GM19468 (cell line): Measurements from ENCODE around the gene FGF12.

ENCODE experiments used
- ATAC-seq: cut with Tn5 transposase; IDR thresholded peaks from one replicate; pipeline ENCODE4 v1.9.1; 2021; ENCODE audit warnings: mild to moderate bottlenecking, moderate library complexity, moderate number of reproducible peaks; ENCODE audit not compliant: unreplicated experiment; ENCODE audit errors: extremely low read depth

FGF12 gene

DNA sequence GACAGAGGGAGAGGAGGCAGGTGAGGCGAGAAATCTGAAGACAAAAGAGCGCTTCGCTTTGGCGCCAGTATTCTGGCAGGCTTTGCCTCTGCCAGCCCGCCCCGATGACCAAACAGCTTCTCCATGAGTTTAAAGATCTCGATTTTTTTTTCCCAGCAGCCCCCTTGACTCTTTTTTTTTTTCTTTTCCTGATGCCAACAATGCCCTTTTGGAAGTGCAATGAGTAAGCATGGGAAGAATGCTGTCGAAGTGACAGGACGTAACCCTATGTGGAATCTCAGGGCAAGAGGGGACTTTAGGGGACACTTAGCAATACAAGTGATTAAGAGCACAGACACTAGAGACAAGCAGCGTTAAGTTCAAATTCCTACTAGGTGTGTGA lies 211.7 kb downstream of the FGF12 start:
- no peak for ATAC-seq

DNA sequence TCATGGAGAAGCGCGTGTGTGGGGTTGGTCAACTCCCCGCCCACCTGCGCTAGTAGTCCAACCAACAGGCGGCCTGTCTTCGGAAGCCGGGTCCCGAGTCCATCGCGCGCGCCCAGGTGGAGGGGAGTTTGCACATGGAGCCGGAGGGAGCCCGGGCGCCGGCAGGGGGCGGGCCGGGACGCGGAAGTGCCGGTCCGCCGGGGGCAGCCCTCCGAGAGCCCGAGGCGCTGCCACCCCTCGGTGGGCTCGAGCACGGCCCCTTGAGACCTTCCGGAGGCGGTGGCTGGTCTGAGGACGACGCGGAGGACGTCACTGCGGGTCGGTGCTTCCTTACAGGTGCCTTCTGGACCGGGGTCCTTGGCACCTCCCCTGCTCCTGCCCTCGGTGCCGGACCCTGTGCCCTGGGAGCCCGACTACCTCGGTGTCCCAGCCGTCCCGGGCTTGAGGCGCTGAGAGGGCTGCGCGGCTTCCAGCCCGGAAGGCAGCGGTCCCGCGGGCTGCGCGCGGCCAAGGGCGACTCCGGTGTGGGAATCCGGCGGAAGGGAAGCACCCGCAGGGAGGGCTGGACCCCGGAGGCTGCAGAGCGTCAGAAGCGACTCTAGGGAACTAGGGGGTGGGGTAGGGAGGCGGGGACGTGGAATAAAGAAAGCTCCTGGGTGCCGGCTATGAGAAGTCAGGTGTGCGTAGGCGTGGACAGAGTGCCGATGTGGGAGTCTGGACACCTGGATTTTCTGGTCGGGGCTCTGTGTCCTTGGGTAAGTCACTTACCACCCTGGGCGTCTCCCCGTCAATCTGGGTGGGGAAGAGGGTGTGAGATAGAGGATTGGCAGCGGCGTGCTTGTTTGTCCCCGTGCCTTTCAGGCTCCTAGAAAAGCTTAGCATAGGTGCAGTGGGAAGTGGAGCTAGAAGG lies 212.3 kb downstream of the FGF12 start:
- no peak for ATAC-seq

DNA sequence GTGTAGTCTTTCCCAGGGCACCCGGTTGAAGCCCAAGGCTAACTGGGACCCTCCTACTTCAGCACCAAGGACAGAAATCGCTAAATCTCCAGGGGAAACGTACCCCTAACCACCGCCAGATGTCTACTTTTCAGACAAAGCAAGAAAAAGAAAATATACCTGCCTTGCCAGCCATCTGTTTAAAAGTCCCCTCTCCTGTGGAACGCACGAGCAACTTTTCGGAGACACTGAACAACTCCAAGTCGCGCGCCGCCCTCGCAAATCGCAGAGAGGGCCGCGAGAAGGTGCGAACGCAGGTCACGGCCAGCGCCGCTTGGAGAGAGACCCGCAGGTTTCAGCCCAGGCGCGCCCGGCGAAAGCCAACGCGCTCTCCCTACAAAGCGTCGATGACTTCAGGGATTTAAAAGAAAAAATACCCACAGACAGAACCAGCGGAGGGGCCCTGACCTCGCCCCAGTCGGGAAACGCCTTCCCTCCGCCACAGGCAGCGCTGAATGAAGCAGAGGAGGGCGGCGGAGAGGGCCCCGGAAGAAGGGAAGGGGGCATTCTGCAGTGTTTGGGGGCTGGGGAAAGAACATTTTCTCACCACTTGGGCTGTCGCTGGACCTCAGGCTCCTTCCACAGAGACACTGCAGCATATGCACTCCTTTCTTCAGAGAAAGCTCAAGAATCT lies 213.1 kb downstream of the FGF12 start:
- ATAC-seq = no peak

DNA sequence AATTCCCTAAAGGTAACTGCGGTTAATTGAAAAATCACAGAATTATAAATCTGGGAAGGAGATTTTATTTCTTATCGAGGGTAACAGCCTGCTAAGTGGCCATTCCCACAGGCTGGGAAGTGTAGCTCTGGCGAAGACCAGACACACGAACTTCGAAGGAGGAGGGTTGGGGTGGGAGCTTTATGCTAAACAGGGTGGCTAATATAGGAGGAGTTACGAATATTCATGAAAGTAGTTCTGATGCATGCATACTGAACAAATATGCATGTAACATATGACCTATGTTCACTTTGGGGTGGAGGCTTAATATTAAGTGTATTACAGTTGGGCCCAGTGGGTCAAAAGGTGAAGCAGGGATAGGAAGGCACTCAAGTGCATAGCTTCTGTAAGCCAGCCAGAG lies 221.6 kb downstream of the FGF12 start:
- ATAC-seq = no peak

DNA sequence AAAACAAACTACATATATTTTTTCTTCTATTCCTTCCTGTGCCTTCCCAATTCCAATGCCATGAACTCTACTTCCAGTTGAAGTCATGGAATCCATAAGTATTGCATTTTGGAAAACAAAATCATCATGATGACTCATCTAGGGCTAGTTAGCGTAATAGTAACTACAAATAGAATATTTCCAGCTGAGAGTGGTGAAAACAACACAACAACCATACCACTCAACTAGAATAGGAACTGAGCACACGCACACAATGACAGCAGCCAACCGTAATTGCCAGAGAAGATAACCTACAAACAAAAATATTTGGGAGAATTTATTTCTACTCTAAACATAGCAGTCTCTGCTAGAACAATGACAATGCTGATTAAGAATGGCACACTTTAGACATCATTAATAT lies 225.9 kb downstream of the FGF12 start:
- ATAC-seq = no peak

DNA sequence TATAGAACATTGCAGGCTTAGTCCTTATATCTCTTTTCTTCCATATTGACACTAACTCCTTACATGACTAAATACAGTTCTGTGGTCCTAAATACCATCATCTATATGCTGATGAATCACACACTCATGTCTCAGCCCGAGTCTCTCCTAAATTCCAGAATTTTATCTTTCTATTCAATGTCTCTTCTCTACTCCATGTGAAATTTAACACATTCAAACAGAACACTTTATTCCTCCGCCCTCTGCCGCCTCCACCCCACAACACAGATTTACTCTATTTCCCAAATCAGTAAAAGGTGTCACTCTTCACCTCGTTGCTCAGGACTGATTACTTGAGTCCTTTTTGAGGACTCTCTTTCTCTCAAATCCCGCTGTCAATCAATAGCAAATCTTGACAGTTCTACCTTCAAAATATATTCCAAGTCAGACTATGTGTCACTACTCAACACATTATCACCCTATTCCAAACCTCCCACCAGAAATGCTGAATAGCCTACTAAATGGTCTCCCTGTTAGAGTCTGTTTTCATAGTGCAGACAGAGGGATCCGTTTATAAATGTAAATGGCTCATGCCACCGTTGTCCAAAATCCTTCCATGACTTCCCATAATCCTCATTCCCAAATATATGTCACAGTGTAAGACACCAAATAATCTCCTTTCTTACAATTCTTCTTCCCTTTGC lies 230.3 kb downstream of the FGF12 start:
- ATAC-seq = no peak

DNA sequence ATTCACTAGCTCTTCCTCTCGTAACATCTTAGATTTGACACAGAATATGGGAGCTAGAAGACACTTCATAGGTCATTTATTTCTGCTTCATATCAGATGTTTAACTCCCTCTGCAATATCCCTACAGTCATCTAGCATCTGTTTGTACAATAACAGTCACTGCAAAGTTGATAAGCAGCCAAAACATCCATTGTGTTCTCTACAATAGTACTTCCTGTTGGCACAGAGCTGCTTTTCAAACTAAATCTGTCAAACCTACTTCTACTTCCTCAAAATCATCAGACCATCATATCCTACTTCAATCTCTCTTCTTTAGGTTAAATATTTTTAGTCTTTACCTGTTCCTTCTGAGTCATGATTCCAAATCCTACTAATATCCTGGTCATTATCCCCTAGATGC lies 233.2 kb downstream of the FGF12 start:
- ATAC-seq = peak; percentile 80

DNA sequence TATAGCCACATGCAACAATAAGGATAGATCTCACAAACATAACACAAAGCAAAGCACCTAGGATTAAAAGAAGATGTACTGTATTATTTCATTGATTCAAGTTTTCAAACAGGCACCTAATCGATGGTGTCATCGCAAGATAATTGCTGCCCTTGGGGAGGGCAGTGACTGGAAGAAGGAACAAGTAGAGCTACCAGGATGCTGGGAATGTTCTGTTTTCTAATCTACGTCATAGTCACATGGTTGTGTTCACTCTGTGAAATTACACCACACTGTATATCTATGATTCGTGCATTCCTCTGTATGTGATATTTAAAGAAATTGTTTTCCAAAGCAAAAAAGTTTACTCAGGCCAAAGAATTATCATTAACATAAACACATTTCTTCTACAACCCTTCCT lies 236.6 kb downstream of the FGF12 start:
- no peak for ATAC-seq

DNA sequence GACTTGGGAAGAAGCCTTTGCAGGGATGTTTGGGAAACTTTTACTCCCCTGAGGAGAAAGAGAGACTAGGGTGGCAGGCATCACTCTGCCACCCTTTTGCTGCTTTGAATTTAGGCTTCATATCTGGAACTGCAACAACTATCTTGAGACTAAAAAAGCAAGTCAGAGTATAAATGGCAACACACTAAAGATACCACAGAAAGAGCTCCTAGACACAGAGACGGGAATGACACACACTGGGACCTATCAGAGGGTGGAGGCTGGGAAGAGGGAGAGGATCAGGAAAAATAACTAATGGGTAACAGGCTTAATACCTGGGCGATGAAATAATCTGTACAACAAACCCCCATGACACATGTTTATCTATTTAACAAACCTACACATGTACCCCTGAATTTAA lies 237.8 kb downstream of the FGF12 start:
- ATAC-seq = no peak

DNA sequence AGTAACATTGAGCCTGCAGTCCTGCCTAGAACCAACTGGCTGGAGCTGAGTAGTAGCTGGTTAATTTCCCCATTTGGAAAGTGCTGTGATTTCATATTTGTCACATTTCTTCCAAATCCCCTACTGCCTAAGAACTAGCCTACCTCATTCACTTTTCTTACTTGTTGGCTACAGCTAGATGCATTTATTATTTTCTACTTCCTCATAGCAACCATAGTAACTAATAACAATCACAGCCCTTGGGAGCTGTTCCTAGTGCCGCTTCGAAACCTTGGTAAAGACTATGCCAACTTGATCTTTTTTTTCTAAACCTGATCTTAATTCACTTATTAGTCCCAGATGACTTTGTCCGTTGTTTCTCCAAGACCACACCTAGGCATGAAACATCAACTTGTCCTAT lies 240.3 kb downstream of the FGF12 start:
- ATAC-seq = no peak

DNA sequence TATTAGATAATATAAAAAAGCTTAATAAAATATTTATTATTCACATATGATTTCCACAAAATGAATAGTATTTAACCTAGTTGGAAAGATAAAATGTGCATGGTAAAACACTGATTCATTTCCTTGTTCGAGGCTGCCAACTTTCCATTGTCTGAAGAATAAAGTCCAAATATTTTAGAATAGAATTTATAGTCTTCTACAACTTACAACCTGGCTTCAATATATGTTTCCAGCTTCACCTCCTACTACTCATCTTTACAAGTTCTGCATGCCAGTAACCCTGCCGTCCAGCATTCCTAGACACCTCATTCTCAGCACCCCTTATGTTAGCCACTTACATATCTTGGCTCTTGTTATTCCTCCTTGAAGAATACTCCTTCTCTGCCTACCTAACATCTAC lies 244.5 kb downstream of the FGF12 start:
- no peak for ATAC-seq

DNA sequence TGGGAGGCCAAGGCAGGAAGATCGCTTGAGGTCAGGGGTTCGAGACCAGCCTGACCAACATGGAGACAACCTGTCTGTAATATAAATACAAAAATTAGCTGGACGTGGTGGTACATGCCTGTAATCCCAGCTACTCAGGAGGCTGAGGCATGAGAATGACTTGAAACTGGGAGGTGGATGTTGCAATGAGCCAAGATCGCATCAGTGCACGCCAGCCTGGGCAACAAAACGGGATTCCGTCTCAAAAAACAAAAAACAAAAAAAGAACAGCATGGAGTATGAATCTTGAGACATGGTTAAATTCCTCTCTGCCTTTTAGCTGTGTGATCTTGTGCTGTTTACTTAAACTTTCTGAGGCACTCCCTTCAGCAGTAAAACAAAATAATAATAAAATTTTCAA lies 244.9 kb downstream of the FGF12 start:
- ATAC-seq = no peak

DNA sequence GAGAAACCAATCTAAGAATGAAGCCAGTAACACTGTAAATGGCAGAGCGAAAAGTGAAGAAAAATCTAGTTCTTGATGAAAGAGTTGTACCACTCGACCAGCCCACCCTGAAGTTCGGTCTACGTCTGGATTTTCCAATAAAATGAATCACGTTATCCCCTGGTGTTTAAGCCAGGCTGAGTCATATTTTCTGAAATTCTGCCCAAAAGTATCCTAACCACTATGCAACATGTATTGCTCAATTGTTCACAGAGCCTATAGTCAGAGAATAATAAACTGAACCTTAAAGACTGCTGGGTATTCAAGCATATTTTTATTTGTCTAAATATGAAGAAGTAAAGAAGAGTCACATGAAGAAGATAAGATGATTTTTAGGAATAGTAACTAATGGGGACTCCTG lies 245.7 kb downstream of the FGF12 start:
- no peak for ATAC-seq

DNA sequence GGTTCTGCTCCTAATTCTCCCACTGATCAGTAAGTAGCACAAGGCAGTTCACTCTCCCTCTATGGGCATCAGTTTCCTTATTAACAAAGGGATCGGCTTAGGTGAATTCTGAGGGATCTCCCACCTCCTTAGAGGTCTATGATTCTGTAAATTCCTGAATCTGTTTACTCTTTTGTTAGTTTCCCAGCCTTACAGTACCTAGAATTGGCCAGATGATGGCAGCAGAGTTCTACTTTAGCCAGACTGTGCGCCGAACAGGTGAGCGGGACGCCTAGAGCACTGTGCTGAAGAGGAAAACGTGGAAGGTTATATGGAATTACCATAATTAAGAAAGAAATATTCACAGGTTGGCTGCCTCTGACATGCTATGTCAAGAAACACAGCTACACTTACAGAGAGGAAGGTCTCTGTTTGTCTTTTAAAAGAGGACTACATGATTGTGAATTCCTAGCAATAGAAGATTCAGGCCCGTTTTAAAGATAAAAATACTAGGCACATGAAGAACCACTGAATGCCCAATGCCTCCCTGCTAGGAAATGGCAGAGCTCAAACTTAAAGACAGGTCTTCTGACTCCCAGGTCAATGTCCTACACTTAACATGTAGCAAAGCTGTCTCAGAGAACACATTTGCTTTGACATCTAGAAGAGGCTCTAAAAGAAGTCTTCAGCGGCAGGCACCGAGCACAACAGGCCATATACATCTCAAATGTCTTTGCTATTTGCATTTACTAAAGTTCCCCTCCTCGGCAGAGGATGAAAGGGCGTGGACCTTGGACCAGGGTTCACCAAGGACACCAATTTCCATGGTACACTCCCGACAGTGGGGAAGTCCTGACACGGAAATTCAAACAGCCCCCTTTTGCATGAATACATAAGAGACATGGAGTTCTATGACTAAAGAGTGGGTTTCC lies 259.9 kb downstream of the FGF12 start:
- ATAC-seq = peak; percentile 74

DNA sequence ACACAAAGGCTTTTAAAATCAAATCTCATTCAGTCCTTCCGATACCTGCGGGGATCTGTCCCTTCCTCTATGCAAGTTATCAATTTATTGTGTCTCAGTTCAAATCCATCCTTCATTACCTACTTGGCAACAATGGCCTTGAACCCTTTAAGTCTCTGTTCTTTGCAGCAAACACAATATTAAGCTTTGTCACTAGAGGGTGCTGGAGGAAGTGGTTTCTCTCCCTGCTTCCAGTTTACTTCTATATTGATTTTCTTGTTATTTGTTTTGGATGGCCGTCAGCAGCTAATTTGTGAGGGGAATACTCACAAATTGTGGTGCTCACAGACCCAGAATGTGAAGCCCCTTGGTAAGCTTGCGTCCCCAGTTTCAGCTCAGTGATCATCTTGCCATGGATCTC lies 278.3 kb downstream of the FGF12 start:
- ATAC-seq = no peak

DNA sequence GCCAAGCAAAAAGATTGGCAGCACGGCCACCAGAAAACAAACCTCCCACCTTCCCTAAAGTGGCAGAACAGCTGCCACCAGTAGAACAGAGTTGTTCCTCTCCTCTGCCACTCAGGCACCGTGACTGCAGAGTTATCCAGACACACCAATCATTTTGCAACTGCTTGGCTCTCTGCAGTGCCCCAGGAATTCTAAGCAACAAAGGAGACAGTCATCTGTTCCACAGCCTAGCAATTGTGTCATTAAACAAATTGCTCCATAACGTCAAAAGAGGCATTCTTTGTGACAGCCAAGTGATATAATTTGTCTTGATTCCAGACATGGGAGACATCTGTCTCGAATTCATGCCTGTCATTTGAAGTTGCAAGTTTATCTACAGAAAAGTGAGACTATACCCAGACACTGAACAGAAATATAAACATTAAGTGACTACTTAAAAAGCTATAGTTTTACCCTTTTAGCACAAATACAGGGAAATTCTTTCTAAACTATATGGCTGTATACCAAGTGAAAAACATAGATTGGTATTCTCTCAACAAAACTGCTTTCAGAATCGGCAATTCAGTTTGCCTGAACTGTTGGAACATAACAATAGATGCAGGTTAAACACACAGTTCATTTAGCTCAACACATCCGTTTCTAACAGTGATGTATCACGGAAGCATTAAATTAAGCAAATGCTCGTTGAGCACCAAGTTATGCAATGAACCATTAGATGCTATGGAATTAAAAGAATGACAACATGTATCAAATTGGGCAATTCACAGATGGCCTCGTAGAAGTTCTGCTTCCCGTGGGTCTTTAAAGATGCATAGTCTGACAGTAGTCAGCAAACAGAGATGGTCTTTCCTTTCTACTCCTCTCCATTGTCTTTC lies 281.3 kb downstream of the FGF12 start:
- ATAC-seq = no peak

DNA sequence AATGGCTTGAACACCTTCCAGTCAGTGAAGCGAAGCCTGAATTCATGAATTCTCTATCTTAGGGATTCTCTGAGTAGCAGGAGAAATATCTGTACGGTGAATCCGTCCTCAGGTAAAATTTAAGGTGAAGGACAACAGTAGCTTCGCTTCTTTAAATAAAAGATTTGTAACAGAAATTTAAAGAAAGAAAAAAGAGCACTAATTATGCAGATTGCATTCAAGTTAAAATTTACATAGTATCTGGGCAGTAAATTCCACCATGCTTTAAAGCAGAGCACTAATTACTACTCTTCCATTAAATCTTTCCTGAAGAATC lies 282.6 kb downstream of the FGF12 start:
- no peak for ATAC-seq

DNA sequence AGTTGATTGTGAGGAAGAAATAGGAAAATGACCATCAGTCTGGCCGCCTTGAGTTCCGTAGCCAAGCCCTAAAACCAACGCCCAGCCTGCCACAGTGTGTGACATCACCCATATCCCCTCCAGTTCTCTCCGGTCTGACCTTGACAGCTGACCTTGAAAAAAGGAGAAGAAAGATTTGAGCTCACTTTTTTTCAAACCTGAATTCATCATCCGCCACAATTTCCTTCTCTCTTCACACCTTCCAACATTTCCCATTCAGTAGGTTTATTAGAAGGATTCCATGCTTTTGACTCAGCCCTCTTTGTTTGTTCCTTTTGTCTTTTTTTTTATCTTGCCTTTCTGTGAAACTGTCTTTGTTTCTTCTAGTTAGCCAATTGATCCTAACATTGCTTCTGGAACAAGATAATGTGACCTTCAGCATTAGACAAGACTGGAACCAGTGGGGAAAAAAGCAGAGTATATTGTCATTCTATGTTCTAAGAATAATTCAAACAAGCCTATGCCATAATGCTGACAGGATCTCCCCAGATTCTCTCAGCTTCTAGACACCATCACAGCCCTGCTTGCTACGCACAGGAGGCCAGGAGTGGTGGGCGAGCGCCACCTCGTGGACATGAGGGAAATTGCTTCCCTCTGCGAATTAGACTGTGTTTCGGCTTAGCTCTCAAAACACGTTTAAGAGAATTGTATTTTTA lies 283.1 kb downstream of the FGF12 start:
- peak; percentile 88 for ATAC-seq

DNA sequence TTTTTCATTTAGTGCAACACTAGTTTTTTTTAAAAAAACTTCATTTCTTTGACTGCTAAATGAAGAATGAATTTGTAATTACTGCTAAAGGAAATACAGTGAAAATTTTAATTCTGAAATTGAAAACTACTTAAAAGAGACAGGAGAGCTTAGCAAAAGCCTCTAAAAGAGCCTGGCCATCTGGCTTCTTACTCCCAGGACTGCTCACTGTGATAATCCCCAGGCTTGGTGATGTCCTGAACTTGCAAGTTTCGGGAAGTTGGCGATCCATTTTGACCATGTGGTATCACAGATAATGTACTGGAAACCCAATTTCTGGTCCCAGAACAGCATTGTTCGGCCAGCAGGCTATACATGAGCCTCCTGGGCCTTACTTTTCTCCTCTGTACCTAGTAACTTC lies 292.1 kb downstream of the FGF12 start:
- no peak for ATAC-seq
